H1 (cell line): ENCODE data around the gene OPA3. TPM values are rescaled to one million over a fixed set of nuclear protein-coding genes. Genes with fewer than 3 reads are reported as not detected.

Experiments used
- BRCA1 ChIP-seq: IDR thresholded peaks from 2 replicates; pipeline ENCODE4 v1.6.1; 2012; ENCODE audit warnings: low read depth, low read length, improper control_type of control experiment
- CEBPB ChIP-seq: IDR thresholded peaks from 2 replicates; pipeline ENCODE4 v1.6.1; 2012; ENCODE audit warnings: low read depth, low read length
- CHD2 ChIP-seq: IDR thresholded peaks from 2 replicates; pipeline ENCODE4 v1.6.1; 2012; ENCODE audit warnings: low read length, improper control_type of control experiment
- EP300 ChIP-seq, 2 experiments: IDR thresholded peaks; 1 replicate in 1 of 2; 2 replicates in 1 of 2; pipeline ENCODE4 v1.6.1; 2011 to 2012; ENCODE audit warnings: low read depth in 2 of 2, low read length in 2 of 2, mild to moderate bottlenecking in 2 of 2, borderline replicate concordance in 1 of 2, inconsistent platforms in 1 of 2, moderate library complexity in 1 of 2
- GTF2F1 ChIP-seq: IDR thresholded peaks from 2 replicates; pipeline ENCODE4 v1.6.1; 2012; ENCODE audit warnings: low read depth, low read length, improper control_type of control experiment, borderline replicate concordance
- HDAC6 ChIP-seq: IDR thresholded peaks from one replicate; pipeline ENCODE4 v1.7.1; 2012; ENCODE audit warnings: low read depth, mild to moderate bottlenecking, inconsistent platforms, low read length, moderate library complexity
- TEAD4 ChIP-seq: IDR thresholded peaks from 2 replicates; pipeline ENCODE4 v1.6.1; 2012; ENCODE audit warnings: low read depth, low read length, inconsistent platforms, mixed read lengths
- polyA plus RNA-seq, 7 experiments: library from polyadenylated mRNA; depleted of rRNA in 3 of 7; stranded (reverse) in 5 of 7; unstranded in 2 of 7; fragments of >200 nt in 5 of 7; fragments of 200-250 nt in 2 of 7; gene quantifications; 1 replicate in 5 of 7; 2 replicates in 1 of 7; 4 replicates in 1 of 7; pipeline versions ENCODE4 v1.2.1 to v1.2.3, GENCODE V29; 2011 to 2013; ENCODE audit warnings: missing spikeins in 2 of 7, mixed read lengths in 2 of 7
- total RNA-seq: library from RNA; stranded (reverse); fragmentation: NEBNext Ultra II Directional; extraction: Animal tissue kit (Norgen Biotek cat#: 25700); gene quantifications from 2 replicates; pipeline ENCODE4 v1.2.1, GENCODE V29; 2021
- TF ChIP-seq, protein P1 (sequence below), 3 experiments: IDR thresholded peaks; 1 replicate in 2 of 3; 2 replicates in 1 of 3; pipeline versions ENCODE4 v1.5.1 to v1.6.1; 2011; ENCODE audit warnings: low read length in 3 of 3, mild to moderate bottlenecking in 3 of 3, inconsistent platforms in 2 of 3, low read depth in 1 of 3, moderate library complexity in 1 of 3; ENCODE audit not compliant: insufficient read depth in 1 of 3; ENCODE audit errors: control extremely low read depth in 1 of 3
- TF ChIP-seq, protein P2 (sequence below): IDR thresholded peaks from 2 replicates; pipeline ENCODE4 v1.6.1; 2011; ENCODE audit warnings: low read length, improper control_type of control experiment

Gene OPA3
- total and polyA plus RNA-seq, 2 of the 8 experiments (the other 6 are each of a cell fraction or from before 2014, with no cell fraction given), result 12.5 to 14.5 TPM

GRCh38 chr19:45593520-45593919 lies 8.9 kb upstream of the OPA3 start (continued):
- TF ChIP-seq, protein P1, sequence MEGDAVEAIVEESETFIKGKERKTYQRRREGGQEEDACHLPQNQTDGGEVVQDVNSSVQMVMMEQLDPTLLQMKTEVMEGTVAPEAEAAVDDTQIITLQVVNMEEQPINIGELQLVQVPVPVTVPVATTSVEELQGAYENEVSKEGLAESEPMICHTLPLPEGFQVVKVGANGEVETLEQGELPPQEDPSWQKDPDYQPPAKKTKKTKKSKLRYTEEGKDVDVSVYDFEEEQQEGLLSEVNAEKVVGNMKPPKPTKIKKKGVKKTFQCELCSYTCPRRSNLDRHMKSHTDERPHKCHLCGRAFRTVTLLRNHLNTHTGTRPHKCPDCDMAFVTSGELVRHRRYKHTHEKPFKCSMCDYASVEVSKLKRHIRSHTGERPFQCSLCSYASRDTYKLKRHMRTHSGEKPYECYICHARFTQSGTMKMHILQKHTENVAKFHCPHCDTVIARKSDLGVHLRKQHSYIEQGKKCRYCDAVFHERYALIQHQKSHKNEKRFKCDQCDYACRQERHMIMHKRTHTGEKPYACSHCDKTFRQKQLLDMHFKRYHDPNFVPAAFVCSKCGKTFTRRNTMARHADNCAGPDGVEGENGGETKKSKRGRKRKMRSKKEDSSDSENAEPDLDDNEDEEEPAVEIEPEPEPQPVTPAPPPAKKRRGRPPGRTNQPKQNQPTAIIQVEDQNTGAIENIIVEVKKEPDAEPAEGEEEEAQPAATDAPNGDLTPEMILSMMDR (IDR thresholded peaks at IDR 0.05; ENCODE audit: control extremely low read depth in 1 of 3, insufficient read depth in 1 of 3, low read depth in 1 of 3, low read length in 3 of 3), result no peak
- no peak for TF ChIP-seq BRCA1
- TF ChIP-seq CHD2, result no peak
- no peak for TF ChIP-seq GTF2F1
- TF ChIP-seq CEBPB, result no peak
- no peak for TF ChIP-seq TEAD4
- TF ChIP-seq HDAC6, result no peak
- TF ChIP-seq, protein P2, sequence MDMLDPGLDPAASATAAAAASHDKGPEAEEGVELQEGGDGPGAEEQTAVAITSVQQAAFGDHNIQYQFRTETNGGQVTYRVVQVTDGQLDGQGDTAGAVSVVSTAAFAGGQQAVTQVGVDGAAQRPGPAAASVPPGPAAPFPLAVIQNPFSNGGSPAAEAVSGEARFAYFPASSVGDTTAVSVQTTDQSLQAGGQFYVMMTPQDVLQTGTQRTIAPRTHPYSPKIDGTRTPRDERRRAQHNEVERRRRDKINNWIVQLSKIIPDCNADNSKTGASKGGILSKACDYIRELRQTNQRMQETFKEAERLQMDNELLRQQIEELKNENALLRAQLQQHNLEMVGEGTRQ, result no peak
- TF ChIP-seq EP300 (IDR thresholded peaks at IDR 0.05; ENCODE audit: borderline replicate concordance in 1 of 2, low read depth in 2 of 2, low read length in 2 of 2), result no peak
